IPS-11a (cell line): Measurements from ENCODE around the gene TRPM5.

Source experiments
- H3K4me3 ChIP-seq: one replicate; pipeline ENCODE4 v1.5.1; 2013; ENCODE audit warnings: low read depth, low read length, control low read depth

Gene TRPM5

DNA sequence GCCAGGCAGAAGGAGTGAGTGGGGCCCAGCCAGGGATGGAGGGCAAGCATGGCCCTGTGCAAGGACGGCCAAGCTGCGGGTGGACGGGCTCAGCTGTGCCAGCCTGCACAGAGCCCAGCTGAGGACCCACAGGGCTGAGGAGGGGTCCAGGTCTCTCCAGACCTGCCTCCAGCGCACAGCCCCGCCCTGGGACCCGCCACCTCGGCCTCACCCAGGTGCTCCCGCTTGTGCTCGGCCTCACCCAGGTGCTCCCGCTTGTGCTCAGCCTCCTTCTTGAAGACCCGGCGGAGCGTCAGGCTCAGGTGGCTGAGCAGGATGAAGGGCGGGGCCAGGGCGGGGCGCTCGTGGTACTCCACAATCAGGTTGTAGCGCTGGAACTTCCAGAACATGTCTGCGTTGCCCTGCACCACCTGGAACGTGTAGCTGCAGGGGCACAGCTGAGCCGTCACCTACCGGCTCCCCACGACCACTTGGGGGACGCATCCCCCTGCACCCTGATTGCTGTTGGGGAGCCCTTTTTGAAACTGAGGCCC, 37.4 kb downstream of the TRPM5 start:
- no peak overlapping the region for H3K4me3 ChIP-seq

DNA sequence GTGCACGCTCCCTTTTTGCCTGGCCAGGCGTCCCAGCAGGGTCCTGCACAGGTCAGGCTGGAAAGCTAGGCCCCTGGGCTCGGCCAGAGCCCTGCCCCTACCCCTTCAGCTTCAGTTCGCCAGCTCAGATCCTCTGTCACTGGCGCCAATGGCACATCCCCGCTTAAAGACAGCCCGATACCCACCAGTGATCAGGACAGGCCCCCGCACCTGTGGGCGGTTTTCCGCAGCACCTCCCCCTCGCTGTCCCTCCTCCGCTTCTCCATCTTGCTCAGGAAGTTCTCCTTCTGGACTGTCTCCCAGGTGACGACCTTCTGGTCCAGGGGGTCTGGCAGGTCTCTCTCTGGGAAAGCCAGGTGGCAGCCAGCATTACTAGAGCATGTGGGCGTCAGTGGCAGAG, 37.9 kb downstream of the TRPM5 start:
- H3K4me3 ChIP-seq, result no peak overlapping the region

- H3K4me3 ChIP-seq, result no peak overlapping the region
Measured at GRCh38 chr11:2404735-2405196, 39.5 kb downstream of the TRPM5 start.

DNA sequence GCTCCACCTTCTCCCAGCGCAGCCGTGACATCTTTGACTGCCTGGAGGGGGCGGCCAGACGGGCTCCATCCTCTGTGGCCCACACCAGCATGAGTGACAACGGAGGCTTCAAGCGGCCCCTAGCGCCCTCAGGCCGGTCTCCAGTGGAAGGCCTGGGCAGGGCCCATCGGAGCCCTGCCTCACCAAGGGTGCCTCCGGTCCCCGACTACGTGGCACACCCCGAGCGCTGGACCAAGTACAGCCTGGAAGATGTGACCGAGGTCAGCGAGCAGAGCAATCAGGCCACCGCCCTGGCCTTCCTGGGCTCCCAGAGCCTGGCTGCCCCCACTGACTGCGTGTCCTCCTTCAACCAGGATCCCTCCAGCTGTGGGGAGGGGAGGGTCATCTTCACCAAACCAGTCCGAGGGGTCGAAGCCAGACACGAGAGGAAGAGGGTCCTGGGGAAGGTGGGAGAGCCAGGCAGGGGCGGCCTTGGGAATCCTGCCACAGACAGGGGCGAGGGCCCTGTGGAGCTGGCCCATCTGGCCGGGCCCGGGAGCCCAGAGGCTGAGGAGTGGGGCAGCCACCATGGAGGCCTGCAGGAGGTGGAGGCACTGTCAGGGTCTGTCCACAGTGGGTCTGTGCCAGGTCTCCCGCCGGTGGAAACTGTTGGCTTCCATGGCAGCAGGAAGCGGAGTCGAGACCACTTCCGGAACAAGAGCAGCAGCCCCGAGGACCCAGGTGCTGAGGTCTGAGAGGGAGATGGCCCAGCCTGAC, 41.2 kb downstream of the TRPM5 start:
- H3K4me3 ChIP-seq, result no peak overlapping the region

GRCh38 chr11:2402106-2402505, 42.2 kb downstream of the TRPM5 start:
- no peak overlapping the region for H3K4me3 ChIP-seq

DNA sequence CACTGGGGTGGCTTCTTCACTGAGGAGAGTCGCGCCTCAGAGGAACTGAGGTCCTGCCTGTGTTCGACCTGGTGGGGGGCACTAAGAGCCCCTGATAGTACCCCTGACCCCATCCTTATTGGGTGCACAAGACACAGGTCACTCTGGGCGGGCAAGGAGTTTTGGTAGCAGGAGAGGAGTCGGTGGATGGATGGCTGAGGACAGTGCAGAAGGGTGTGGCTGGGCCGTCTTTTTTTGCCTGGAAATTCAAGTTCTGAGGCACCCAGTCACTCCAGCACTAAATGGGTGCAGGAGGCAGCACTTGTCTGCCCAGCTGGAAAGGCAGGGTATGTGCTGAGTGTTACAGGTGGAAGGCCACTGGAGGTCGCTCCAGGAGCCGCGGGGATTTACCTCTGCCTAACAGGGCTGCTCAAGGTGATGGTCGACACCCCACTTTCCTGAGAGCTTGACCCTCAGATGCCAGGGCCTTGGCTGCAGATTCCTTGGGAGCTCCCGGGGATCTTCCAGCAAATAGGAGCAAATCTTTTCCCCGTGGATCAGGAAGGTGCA, 42.8 kb downstream of the TRPM5 start:
- H3K4me3 ChIP-seq, result peak overlapping the region; percentile 98

DNA sequence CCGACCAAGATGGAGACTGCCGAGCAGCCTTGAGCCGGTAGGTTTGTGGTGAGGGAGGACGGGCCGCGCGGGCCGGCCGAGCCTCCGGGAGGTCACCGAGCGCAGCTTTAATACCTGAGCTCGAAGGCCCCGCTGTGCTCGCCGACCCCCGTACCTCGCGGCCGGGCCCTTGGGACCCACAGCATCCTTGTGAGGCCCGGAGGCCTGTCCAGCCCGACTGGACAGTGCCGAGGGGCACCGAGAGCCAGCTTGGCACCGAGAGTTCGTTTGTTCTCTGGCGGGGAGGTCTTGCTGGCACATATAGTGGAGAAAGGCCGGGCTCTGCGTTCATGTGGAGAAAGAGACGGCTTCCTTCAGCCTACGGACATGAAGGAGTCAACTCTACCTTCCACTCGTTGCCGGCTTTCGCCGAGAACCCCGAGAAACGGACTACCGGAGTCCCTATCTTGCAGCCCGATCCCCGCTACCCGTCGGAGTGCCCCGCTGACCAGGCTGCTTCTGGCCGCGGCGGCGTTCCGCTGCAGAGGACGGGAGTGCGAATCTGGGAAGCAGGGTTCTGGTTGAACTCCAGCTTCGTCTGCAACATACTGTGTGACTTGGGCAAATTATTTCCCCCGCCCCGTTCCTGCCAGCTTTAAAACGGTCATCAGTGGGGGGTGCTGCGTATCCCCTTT, 43.4 kb downstream of the TRPM5 start:
- peak overlapping the region; percentile 98 for H3K4me3 ChIP-seq

- H3K4me3 ChIP-seq, result peak within 1 kb of the TSS; percentile 98
Measured at GRCh38 chr11:2400069-2400761, 44.1 kb downstream of the TRPM5 start, which contains the start of gene TSSC4. Gene TSSC4 (plus strand): TSS chr11:2400750. CDS start chr11:2402634, 1,884 bp downstream.

DNA sequence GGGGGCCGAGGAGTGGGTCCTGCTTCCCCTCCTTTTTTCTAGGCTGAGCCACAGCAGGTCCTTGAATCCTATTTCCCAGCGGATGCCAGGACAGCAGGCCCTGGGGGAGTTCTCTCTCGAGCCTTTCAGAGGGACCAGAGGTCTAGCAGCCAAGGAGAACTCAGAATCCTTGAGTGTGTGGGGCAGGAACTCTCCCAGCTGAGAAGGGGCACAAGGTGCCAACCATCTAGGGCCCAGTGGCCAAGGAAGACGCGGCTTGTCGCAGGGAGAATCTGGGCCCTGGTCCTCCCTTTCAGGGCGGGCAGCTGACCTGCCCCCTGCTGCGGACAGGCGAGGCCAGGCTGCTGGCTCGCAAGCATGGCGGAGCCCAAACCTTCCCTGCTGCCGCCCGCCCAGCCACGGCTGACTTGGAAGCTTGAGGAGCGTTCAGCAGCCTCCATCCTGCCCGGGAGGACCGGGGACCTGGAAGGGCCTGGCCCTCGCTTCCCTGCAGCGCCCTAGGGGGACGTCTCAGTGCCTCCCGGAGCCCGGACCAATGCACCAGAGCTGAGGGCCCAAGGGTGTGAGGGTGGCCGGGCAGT, 44.7 kb downstream of the TRPM5 start:
- peak overlapping the region; percentile 48 for H3K4me3 ChIP-seq

DNA sequence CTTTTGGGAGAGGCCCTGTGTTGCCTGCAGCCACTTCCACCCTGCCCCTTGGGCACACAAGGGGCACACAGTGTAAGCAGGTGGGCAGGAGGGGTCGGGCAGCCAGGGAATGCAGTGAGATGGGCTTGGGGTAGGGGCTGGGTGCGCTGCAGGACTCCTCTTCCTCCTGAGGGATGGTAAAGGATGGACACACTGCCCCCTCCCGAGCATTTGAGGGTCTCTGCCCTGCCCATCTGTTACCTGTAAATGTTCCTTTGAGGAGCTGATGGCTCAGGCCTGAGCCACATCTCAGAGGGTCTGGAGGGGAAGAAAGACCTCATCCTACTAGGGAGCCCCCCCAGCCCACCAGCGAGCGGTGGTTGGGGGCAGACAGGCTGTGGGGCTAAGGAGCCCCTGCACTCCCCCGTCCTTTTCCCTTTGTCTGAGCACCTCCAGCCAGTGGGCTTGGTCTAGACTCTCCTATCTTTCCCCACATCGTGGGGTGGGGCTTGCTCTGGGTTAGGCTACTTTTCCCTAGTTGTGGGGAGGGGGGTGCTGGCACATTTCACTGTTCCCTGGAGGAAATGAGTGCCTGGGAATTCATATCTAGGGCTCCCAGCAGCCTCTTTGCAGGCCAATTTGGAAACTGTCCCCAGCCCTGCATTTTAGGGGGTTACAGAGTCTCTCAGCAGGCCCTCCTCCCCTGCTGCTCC, 45.5 kb downstream of the TRPM5 start:
- H3K4me3 ChIP-seq, result no peak overlapping the region

DNA sequence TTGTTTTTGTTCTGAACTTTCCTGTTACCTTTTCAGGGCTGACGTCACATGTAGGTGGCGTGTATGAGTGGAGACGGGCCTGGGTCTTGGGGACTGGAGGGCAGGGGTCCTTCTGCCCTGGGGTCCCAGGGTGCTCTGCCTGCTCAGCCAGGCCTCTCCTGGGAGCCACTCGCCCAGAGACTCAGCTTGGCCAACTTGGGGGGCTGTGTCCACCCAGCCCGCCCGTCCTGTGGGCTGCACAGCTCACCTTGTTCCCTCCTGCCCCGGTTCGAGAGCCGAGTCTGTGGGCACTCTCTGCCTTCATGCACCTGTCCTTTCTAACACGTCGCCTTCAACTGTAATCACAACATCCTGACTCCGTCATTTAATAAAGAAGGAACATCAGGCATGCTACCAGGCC, 47.3 kb downstream of the TRPM5 start:
- H3K4me3 ChIP-seq, result no peak overlapping the region

GRCh38 chr11:2396471-2396870, 47.8 kb downstream of the TRPM5 start:
- H3K4me3 ChIP-seq, result no peak overlapping the region

DNA sequence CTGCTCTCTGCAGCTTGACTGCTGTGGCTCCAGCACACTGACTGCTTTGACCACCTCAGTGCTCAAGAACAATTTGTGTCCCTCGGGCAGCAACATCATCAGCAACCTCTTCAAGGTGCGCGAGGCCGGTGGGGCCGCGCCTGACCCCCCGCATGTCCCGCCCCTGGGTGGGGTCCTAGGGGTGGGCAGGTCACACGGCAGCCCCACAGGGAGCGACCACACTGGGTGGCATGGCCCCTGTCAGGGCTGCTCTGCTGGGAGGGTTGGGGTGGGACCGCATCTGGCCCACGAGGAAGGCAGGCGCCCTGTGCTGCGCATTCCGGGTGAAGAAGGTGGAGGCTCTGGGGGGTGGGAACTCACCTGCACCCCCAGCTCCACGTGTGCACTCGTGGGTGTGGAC, 48.5 kb downstream of the TRPM5 start:
- H3K4me3 ChIP-seq, result no peak overlapping the region

DNA sequence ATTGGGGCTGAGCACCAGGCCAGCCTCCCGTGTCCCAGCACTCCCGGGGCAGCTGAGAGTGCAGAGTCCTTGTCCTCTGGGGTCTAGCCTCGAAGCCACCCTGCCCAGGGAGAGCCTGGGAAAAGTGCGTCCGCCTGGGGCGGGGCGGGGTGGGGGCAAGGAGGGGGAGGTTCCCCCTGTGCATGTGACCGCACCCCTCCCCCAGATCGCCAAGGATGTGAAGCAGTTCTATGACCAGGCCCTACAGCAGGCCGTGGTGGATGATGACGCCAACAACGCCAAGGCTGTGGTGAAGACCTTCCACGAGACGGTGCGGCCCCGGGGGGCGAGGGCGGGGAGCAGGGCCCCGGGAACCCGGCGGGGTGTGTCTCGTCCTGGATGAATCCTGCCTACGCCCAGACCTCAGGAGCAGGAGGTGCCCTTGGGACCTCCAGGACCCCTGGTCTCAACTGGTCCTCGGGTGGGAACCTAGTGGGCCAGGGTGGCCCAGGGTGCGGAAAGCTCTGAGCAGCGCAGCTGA, 49.0 kb downstream of the TRPM5 start:
- H3K4me3 ChIP-seq, result no peak overlapping the region

DNA sequence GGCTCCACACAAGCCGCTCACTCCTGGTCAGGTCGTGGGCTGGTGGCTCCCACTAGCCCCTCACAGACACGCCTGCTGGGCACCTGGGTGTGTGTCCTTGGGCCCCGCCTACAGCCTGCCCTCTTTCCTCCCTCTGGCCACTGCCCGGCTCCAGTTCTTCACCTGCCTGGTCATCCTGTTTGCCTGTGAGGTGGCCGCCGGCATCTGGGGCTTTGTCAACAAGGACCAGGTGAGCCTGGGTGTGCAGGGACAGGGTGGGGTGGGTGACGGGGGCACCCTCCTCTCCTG, 49.6 kb downstream of the TRPM5 start:
- no peak overlapping the region for H3K4me3 ChIP-seq
